Activated naive CD8-positive, alpha-beta T cell (primary cell): ENCODE measurements around the gene NRXN3.

Experiments used
- H3K27ac Mint-ChIP-seq: one replicate; pipeline ENCODE4 v1.8.0; 2021; ENCODE audit warnings: mixed read lengths
- H3K27me3 Mint-ChIP-seq: one replicate; pipeline ENCODE4 v1.8.0; 2021; ENCODE audit warnings: mixed read lengths
- H3K36me3 Mint-ChIP-seq: one replicate; pipeline ENCODE4 v1.8.0; 2021; ENCODE audit warnings: mixed read lengths
- H3K4me1 Mint-ChIP-seq: one replicate; pipeline ENCODE4 v1.8.0; 2021; ENCODE audit warnings: low read depth, mixed read lengths
- H3K4me3 Mint-ChIP-seq: one replicate; pipeline ENCODE4 v1.8.0; 2021; ENCODE audit warnings: mild to moderate bottlenecking, mixed read lengths
- H3K9me3 Mint-ChIP-seq: one replicate; pipeline ENCODE4 v1.8.0; 2021; ENCODE audit warnings: low read depth, mixed read lengths

NRXN3 gene

DNA sequence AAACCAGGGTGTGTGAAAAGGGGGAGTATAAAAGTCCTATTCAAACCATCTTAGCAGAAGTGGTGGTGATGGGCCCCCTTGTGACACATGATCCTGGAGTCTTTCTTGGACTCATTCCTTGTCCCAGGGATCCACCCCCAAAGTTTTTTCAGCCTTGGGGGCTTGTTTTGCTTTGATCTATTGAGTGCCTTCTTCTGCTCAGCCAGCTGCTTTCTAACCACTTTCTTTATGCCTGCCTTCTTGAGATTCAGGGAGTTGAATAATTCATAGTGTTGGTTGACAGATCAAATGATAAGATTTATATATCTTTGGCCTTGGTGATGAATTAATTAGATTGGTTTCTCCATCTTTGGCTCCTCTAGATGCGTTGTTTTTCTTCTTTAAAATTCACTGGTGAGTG is 1114.4 kb downstream of the NRXN3 start:
- Mint-ChIP-seq H3K27ac (no peak overlapping the region), H3K36me3 (no peaks in the 10 kb centered on the region), H3K27me3 (peaks cover 19% of the 10 kb centered on the region), H3K9me3 (no peaks in the 10 kb centered on the region), H3K4me3 (no peak overlapping the region), H3K4me1 (no peaks in the 10 kb centered on the region)

DNA sequence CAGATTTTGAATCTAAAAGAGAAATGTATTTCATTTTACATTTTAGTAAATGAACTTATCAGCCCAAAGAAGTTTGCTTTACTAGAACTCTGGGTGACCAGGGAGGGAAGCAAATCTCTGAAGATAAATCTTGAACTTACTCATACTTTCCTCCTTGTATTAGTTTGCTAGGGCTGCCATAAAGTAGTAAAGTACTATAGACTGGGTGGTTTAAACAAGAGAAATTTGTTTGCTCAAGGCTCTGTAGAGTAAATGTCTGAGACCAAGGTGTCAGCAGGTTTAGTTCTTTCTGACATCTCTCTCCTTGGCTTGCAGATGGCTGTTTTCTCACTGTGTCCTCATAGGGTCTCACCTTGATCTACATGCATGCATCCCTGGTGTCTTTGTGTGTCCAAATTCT is 1115.1 kb downstream of the NRXN3 start:
- no peaks in the 10 kb centered on the region for H3K36me3 Mint-ChIP-seq
- H3K27ac Mint-ChIP-seq = no peak overlapping the region
- peaks cover 3% of the 10 kb centered on the region for H3K9me3 Mint-ChIP-seq
- peaks cover 15% of the 10 kb centered on the region for H3K27me3 Mint-ChIP-seq
- no peaks in the 10 kb centered on the region for H3K4me1 Mint-ChIP-seq
- H3K4me3 Mint-ChIP-seq = no peak overlapping the region

DNA sequence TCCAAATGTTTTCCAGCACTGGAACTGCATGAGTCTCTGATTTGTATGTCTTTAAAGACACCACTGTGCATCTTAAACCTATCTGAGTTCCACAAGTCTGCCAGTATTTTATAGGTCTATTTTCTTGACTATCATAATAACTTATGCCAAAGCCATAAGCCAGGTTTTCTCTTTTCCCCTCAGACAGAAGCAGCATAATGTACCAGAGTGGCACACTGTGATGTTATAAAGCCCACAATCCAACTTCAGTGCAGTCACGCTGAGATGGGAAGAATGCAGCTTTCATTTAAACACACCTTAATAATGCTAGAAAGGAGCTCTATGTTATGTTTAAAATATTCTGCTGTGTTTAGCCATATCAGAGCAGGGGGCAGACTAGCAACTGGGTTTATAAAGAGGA is 1117.8 kb downstream of the NRXN3 start:
- Mint-ChIP-seq H3K27ac (no peak overlapping the region), H3K9me3 (peaks cover 9% of the 10 kb centered on the region), H3K4me1 (no peaks in the 10 kb centered on the region), H3K4me3 (no peak overlapping the region), H3K36me3 (no peaks in the 10 kb centered on the region), H3K27me3 (peaks cover 4% of the 10 kb centered on the region)

DNA sequence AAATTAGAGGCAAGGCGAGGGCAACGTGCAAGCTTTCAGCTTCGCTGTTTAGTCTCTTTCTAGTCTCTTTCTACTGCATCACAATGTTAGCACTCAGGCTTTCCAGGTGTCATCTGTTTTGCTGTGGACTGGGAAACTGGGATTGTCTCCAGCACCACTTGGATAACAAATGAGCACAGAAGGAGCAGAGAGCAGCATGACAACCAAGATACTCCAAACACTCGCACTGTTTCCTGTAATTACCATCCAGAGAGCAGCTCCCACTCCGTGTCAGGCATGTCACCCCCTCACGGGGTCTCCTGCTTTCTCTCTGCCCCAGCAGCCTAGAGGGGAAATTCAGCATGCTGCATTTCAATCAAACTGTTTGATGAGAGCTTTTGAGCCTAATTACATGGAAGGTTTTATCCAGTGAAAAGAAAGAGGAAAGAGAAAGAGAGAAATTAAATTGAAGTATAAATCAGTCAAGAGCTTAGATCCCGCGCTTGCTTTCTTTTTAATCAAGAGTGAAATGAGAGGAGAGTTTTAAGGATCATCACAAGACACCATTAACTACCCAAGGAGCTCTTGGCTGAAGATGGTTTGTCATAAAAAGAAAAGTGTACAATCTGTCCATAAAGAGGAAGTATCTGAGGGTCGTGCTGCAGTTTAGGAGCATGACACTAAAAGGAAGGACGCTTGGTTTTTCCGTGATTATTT is 1123.5 kb downstream of the NRXN3 start:
- Mint-ChIP-seq H3K27ac (no peak overlapping the region), H3K9me3 (peaks cover 9% of the 10 kb centered on the region), H3K4me3 (no peak overlapping the region), H3K36me3 (no peaks in the 10 kb centered on the region), H3K27me3 (peaks cover 3% of the 10 kb centered on the region), H3K4me1 (no peaks in the 10 kb centered on the region)

DNA sequence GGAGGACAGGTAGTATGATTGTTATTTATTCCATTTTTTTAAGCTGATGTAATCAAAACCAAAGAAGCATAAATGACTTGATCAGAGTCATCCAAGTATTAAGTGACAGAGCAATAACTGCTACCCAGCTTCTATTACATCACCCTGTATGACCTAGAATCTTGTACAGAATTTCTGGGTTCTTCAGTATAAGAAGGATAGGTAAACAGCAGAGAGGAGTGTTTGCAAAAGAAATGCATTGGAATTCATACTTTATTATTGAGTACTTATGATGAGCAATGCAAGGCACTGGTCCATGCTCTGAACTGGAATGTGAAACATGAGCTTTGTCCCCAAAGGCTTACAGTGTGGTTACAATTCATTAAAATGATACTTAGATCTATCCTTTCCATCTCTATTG is 1124.3 kb downstream of the NRXN3 start:
- Mint-ChIP-seq H3K27ac (no peak overlapping the region), H3K27me3 (peaks cover 3% of the 10 kb centered on the region), H3K4me1 (no peaks in the 10 kb centered on the region), H3K36me3 (no peaks in the 10 kb centered on the region), H3K4me3 (no peak overlapping the region), H3K9me3 (peaks cover 9% of the 10 kb centered on the region)

DNA sequence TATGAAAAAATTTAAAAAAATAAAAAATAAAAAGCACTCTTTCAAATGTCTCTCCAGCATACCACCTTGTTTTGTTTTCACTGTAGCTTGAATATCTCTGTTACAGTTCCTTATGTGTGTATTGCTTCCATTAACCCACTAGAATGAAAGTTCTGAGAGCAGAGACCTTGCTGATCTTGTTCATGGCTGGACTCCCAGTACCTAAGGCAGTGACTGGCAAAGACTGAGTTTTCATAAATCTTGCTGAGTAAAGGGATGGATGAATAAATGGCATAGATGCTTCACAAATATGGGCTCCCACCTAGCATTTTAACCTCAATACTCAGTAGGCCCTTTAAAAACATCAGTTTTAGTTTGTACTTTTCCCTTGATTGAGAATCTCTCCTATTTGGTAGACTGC is 1125.2 kb downstream of the NRXN3 start:
- Mint-ChIP-seq H3K27me3 (peaks cover 3% of the 10 kb centered on the region), H3K4me3 (no peak overlapping the region), H3K27ac (no peak overlapping the region), H3K36me3 (no peaks in the 10 kb centered on the region), H3K4me1 (no peaks in the 10 kb centered on the region), H3K9me3 (peaks cover 6% of the 10 kb centered on the region)

DNA sequence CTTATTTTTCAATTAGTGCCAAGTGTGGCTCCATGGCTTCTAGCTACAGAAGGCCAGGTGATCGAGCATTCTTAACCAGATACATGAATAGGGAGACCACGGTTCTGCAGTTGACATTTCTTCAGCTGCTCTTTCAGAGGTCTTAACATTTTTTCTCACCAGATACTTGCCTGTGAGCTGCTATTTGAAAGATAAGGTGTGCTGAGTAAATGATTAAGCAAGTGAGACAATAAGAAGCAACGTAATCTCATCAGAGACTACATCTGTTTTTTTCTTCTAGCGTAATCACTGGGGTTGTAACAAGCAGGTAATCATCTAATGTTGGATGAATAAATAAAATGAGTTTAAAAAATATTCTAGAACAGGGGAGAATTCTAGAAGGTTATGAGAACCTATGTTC is 1128.2 kb downstream of the NRXN3 start:
- no peaks in the 10 kb centered on the region for H3K9me3 Mint-ChIP-seq
- peaks cover 3% of the 10 kb centered on the region for H3K27me3 Mint-ChIP-seq
- no peaks in the 10 kb centered on the region for H3K36me3 Mint-ChIP-seq
- H3K4me1 Mint-ChIP-seq = no peaks in the 10 kb centered on the region
- no peak overlapping the region for H3K4me3 Mint-ChIP-seq
- no peak overlapping the region for H3K27ac Mint-ChIP-seq

DNA sequence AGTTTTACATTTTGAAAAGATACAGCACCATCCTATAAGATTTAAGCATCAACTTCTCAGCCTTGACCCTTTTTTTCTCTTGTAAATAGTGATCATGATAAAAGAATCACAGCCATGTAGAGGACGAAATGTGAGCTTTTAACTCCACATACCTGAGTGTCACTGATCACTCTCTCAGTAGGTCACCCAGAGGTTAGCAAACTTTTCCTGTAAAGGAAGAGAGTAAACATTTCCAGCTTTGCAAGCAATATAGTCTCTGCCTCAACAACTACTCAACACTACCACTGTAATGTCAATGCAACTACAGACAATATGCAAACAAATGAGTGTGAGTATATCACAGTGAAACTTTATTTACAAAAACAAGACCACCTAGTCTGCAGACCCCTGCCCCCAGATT is 1129.0 kb downstream of the NRXN3 start:
- Mint-ChIP-seq H3K4me3 (no peak overlapping the region), H3K36me3 (no peaks in the 10 kb centered on the region), H3K4me1 (no peaks in the 10 kb centered on the region), H3K27ac (no peak overlapping the region), H3K9me3 (no peaks in the 10 kb centered on the region), H3K27me3 (peaks cover 3% of the 10 kb centered on the region)

DNA sequence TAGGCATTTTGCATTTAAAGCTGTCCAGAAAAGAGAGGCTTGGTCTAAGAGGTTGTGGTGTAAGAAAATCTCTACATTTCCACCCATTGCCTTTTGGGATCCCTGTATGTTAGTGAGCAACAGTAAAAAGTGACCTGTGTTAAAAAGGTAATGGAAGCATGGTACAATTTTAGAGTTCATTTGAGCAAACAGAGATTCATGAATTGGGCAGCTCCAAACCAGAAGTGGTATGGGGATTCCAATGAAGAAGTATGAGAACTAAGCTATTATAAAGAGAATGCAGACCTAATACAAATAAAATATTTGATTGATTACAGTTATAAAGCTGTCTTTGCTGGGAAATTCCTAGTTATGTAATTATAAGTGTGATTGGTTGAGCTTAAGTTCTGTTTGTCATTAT is 1134.1 kb downstream of the NRXN3 start:
- no peak overlapping the region for H3K4me3 Mint-ChIP-seq
- H3K9me3 Mint-ChIP-seq = no peaks in the 10 kb centered on the region
- H3K27ac Mint-ChIP-seq = no peak overlapping the region
- no peaks in the 10 kb centered on the region for H3K27me3 Mint-ChIP-seq
- H3K36me3 Mint-ChIP-seq = no peaks in the 10 kb centered on the region
- no peaks in the 10 kb centered on the region for H3K4me1 Mint-ChIP-seq

DNA sequence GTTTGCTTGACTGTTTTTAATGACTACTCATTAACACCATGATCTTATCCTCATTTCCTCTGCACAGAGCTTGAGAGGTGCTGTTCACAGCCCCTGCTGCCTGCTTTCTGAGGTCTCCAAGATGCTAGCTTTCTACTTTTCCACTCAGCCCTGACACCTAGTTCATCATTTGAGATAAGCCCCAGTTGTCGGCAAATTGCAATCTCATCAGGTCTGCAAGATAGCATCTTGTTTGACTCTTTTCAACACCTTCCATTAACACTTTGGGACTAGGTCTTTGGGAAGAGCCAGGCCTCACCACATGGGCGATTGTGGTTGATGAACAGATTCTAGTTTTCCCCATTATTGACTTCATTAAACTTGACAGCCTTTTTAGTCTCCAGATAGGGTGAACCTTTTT is 1136.4 kb downstream of the NRXN3 start:
- Mint-ChIP-seq H3K36me3 (no peaks in the 10 kb centered on the region), H3K9me3 (no peaks in the 10 kb centered on the region), H3K27me3 (no peaks in the 10 kb centered on the region), H3K27ac (no peak overlapping the region), H3K4me3 (no peak overlapping the region), H3K4me1 (no peaks in the 10 kb centered on the region)

DNA sequence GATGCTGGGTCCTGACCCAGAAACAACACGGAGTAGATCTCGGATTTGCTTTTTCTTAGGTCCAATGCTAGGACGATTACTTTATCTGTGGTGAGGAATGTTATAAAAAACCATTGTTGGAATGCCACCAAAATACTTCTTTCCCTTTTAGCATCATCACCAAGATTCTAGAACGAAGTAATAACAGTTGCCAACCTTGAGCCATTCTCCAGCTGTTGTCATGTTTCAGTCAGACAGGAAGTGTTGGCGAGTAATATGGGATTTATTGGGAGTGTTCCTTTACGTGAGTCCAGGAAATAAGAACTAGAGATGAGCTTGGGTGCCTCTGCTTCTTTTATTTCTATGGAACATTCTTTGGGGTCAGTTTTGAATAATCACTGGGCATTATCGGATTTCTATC is 1148.2 kb downstream of the NRXN3 start:
- Mint-ChIP-seq H3K27me3 (peaks cover 3% of the 10 kb centered on the region), H3K4me3 (no peak overlapping the region), H3K27ac (no peak overlapping the region), H3K4me1 (no peaks in the 10 kb centered on the region), H3K36me3 (no peaks in the 10 kb centered on the region), H3K9me3 (peaks cover 3% of the 10 kb centered on the region)

DNA sequence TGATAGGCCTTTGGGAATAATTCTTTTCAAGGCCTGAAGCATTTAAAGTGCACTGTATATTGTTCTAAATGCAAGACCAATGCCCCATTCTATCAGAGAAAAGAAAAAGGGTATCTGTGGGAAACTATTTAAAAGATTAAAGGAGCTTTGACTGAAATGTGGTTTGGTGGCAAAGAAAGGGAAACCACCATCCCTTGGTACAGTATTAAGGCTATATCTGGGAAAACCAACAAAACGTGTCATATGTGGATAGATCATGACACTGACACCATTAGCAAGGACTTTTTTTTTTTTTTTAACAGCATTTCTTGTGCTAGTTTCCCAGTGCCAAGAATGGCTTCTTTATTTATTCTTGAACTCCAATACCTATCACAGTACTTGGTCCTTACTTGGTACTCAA is 1150.4 kb downstream of the NRXN3 start:
- Mint-ChIP-seq H3K4me1 (no peaks in the 10 kb centered on the region), H3K27me3 (peaks cover 3% of the 10 kb centered on the region), H3K36me3 (no peaks in the 10 kb centered on the region), H3K9me3 (peaks cover 3% of the 10 kb centered on the region), H3K4me3 (no peak overlapping the region), H3K27ac (no peak overlapping the region)

DNA sequence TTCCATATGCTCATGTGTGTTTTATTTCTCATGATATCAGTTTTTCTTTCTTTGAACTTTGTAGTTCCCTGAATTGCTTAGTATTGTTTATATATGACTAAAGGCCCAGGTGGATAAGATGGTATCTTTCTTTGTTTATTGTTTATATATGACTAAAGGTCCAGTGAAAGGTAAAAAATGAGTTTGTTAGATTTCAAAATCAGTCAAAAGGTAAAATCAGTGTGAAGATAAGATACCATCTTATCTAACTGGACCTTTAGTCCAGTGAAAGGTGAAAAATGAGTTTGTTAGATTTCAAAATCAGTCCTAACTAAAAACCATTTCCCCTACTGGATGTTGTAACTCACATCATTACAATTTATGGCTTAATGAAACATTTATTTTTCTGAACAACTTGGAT is 1150.9 kb downstream of the NRXN3 start:
- Mint-ChIP-seq H3K27me3 (peaks cover 3% of the 10 kb centered on the region), H3K27ac (no peak overlapping the region), H3K9me3 (peaks cover 3% of the 10 kb centered on the region), H3K4me3 (no peak overlapping the region), H3K4me1 (no peaks in the 10 kb centered on the region), H3K36me3 (no peaks in the 10 kb centered on the region)

DNA sequence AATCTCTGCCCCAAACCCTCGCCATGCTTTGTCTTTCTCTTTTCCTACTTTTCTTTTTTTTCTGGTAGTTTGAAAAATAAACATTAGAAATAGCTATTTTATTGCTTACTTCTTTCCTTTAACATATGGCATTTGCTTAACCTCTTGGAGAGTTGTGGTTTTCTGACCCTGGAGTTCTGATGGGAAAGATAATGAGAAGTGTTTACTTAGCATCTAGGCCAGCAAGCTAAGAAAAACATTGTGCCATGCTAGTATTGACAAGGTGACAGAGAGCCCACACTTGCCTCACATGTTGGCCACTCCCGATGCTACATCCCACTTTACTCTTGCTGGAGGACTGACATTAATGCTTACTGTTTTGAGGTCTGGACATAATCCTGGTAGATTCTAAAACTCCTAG is 1154.9 kb downstream of the NRXN3 start:
- Mint-ChIP-seq H3K36me3 (no peaks in the 10 kb centered on the region), H3K27ac (no peak overlapping the region), H3K4me1 (no peaks in the 10 kb centered on the region), H3K9me3 (no peaks in the 10 kb centered on the region), H3K27me3 (peaks cover 3% of the 10 kb centered on the region), H3K4me3 (no peak overlapping the region)

DNA sequence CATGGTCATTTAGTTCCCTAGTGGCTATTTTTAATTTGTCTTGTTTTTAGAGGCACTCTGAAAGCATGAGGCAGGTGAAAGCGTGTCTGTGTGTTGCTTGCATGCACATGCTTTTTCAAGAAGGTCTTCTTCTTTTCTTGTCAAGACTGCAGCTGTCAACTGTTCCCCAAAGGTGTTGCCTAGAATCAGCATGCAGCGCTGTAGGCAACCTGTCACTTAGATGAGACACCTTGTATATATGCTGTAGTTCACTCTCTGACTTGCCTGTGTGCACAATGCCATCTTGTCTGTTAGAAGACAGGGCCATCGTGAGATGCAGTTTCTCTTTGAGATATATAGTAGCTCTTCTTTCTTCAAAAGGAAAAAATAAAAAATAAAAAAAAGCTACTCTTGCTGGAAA is 1155.4 kb downstream of the NRXN3 start:
- Mint-ChIP-seq H3K36me3 (no peaks in the 10 kb centered on the region), H3K4me3 (no peak overlapping the region), H3K9me3 (no peaks in the 10 kb centered on the region), H3K27me3 (peaks cover 2% of the 10 kb centered on the region), H3K27ac (no peak overlapping the region), H3K4me1 (no peaks in the 10 kb centered on the region)

DNA sequence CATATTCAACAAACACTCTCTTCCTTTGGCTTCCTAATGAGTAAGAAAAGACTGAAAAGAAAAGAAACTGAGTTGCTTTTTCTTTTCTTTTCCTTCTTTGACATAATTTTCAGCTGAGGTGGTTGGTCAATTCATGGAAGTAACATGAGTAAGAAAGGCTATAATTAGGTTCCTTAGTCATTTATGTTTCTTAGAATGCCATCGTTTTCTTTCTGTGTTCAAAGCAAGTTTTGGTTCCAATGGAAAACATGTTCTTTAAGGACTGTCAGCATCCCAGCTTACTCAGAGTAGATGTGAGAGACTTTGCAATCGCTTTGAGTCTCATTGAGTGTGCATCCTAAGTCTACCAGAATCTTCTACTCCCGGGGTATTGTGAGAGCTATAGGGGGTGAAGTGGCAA is 1158.7 kb downstream of the NRXN3 start:
- Mint-ChIP-seq H3K27me3 (no peaks in the 10 kb centered on the region), H3K27ac (no peak overlapping the region), H3K4me1 (no peaks in the 10 kb centered on the region), H3K36me3 (no peaks in the 10 kb centered on the region), H3K4me3 (no peak overlapping the region), H3K9me3 (no peaks in the 10 kb centered on the region)
